AG20443 (cell line): ENCODE measurements around the gene CTNND2.
"Not testable (repeated sequence)": the region's sequence is repeated elsewhere in the genome, so short reads cannot be mapped to it uniquely, and the experiment has no call there.

ENCODE experiments used
- DNase-seq: peaks from one replicate; pipeline ENCODE4 v3.0.0; 2012; ENCODE audit warnings: low spot score, mixed read lengths

CTNND2 gene

DNA sequence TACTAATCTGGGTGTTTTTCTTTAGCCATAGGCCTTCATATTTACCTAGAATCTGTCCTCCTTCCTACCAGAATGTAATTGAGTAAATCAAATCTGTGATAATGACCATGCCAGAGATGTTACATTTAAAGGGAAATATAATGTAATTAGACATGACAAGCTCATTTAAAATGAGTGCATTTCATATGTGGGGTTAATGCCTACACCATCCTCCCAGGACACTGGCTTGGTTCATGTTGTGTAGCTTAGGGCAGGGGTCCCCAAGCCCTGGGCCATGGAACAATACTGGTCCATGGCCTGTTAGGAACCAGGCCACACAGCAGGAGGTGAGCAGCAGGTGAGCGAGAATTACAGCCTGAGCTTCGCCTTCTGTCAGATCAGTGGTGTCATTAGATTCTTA lies 866.3 kb downstream of the CTNND2 start:
- DNase-seq = no peak

DNA sequence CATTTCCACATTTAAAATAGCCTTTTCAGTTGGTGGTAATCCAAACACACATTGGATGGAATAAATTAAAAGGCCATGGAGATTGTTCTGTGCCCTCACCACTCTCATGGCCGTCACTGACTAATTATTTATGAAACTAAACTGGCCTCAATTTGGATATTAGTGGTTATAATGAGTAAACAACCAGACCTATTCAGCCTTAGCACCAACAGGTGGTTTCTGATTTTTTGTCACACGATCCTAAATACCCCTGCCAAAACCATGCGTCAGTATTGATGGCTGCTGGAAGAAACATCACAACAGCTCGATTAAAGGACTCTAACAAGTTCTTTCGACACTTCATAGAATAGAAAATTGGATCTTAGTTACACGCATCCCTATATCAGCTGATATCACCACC lies 867.2 kb downstream of the CTNND2 start:
- DNase-seq = no peak

DNA sequence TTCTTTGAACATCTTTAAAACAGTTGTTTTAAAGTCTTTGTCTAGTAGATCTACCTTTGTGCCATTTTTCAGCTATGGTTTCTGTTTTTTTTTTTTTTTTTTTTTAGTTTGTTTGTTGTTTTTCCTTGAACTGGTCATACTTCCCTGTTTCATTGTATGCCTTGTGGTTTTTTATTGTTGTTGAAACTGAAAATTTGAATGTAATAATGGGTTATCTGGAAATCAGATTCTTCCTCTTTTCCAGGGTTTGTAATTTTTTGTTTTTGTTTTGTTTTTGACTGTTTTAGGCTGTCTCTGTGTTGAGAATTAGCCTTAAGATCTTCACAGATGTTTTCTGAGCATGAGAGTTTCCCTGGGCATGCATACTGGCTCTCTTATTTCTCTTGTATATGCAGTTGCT lies 873.6 kb downstream of the CTNND2 start:
- DNase-seq = no peak

DNA sequence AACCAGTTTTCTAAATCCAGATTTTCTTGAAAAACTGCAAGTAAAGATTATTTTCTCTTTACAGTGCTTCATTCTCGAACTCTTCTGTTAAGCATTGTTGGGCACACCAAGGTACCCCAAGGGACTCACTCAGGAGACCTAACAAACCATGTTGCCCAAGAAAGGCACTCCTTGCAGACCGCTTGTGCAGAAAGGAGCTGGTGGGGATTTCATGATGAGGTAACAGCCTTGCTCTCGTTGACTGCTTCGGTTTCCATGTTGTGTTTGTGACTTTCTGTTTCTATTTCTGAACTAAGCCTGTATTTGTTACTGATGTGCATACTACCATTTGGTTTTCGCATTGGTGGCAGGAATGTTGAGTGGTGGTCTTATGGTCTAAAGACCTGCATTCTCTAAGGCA lies 876.6 kb downstream of the CTNND2 start:
- no peak for DNase-seq

DNA sequence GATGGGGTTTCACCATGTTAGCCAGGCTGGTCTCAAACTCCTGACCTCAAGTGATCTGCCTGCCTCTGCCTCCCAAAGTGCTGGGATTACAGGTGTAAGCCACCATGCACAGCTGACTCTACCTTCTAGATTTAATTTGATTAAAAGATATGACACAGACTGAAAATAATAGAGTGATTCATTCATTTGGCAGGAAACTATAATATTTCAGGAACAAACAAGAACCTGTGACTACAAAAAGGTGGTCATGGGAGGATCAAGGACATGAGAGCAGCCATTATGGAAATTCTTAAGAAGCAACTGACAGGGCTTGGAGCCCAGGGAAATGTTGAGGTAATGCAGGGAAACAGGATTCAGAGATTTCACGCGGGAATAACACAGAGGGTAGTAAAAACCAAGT lies 877.7 kb downstream of the CTNND2 start:
- no peak for DNase-seq

DNA sequence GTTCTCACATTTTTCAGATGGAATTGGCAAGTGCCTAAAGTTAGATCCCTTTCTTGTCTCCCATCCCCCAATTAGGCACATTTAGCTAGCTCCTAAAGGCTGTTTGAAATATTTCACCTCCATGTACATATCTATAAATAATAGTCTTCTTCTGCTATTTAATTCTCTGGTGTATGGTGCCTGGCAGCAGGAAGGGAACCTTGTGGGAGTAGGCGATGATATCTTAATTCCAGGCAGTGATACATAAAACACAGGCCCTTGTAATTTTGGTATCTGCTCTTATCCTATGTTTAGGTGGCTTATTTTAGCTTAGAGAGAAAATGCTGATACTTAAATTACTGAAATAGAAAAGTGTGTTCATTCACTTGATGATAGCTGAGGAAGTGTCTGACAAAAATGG lies 880.3 kb downstream of the CTNND2 start:
- no peak for DNase-seq

DNA sequence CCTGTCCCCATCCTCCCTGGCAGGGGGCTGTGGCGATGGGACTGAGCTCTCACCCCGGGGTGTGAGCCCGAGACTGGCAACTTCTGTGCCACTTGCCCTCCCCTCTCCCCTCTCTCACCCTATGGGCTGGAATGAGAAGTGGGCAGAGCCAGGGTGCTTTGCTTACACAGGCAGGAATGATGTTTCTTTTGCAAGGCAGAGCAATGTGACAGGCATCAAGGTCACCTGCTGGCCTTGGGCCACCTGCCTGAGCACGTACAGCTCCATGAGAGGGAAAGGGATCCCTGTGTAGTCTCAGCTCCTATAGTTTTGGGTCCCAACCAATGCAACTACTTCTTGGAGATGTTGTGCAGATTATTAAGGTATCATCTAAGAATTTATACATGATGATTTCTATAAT lies 890.5 kb downstream of the CTNND2 start:
- no peak for DNase-seq

DNA sequence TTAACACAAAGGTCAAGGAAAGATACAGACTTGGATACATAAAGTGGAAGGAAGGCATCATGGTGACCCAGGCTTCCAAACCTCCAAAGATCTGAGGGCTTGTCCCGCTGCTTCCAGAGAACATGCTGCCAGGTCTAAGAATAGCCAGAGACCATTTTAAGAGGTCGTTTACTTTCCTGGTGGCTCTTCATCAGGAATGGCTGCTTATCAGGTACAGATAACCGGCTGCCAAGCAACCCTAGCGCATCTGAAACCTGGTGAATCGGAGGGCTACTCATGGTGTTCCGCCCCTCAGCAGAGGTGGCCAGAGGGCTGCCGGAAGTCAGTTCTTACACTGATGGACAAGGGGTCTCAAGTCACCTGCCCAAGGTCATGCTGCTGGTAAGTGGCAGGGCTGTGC lies 892.0 kb downstream of the CTNND2 start:
- DNase-seq = no peak

DNA sequence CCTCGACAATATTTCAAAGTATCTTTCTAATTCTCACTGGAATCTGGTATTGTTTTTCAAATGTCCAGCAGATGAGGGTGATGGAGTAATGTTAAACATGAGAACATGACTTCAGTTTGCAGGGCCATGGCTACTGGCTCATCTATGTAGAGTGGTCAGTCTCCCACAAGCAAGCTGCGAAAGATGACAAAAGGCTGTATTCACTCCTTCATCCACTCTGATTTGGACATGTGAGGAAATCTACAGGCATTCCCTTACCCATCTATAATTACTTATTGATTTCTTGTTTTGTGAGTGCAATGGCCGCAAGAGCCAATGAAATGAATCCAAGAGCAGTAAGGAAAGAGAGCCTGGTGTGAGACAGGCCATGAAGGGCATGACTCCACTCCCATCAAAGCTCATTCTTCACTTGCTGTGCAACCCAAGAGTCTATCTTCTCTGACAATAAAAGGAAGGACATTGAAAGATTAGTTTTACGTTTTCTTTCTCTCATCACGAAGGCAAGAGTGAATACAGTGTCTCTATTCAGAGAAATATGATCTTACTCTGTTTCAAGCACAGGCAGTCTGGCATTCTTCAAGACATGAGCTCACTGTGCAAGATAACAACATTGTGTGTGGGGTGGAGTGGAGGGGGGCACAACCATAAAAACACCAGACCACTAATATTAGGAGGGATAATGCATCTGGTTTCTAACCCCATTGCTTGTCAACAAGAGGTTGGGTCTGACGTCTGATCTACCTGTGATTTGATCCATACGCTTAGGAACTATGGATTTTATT lies 893.6 kb downstream of the CTNND2 start:
- no peak for DNase-seq

DNA sequence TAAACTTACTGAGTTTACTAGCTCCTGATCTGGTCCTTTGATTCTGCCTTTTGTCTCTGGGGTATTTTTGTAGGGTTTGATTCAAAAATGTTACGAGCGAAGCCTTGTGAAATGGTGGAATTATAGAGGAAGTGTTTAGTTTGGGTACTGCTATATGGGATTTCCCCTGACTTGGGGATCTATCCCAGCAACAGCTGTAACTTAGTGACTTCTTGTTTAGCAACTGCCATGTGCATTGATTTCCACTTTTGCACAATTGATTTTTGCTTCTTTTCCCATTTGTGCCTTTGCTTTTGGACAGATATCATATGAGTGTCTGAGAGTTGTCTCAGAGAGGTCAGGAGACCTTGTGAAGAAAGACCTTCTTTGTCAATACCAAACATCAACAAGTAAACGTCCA lies 894.7 kb downstream of the CTNND2 start:
- DNase-seq = no peak

DNA sequence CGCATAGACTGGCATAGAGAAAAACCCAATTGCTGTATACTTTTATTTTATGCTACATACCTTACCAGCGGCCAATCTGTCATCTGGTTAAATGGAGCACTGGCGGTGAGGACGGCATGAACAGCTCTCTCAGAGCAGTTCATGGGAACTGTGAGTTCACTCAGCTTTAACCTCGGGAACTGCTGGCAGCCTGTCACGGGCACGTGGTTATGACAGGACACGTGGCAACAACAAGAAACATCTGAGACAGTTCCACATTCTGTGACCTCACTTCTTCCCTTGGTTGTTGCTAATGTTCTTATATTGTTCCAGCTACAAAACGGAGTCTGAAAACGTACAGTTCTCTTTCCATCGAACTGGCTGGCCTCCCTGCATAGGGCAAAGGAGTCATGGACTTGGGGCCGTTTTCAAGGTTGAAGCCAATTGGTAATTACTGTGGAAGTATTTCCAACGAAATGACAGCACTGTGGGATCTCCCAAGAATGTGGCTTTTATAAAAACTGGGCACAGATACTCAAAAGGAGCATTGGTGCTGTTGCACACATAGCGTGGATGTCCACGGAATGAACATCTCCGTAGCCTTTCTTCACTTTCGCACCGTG lies 896.9 kb downstream of the CTNND2 start:
- no peak for DNase-seq

DNA sequence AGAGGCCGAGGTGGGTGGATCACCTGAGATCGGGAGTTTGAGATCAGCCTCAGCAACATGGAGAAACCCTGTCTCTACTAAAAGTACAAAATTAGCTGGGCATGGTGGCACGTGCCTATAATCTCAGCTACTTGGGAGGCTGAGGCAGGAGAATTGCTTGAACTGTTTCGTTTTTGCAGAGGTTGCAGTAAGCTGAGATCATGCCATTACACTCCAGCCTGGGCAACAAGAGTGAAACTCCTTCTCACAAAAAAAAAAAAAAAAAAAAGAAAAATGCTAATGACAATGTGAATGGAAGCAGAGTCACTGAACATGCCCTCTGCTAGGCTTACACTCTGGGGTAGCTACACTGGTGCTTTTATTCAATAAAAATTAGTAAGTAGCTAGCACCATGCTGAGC lies 899.7 kb downstream of the CTNND2 start:
- not testable (repeated sequence) for DNase-seq

DNA sequence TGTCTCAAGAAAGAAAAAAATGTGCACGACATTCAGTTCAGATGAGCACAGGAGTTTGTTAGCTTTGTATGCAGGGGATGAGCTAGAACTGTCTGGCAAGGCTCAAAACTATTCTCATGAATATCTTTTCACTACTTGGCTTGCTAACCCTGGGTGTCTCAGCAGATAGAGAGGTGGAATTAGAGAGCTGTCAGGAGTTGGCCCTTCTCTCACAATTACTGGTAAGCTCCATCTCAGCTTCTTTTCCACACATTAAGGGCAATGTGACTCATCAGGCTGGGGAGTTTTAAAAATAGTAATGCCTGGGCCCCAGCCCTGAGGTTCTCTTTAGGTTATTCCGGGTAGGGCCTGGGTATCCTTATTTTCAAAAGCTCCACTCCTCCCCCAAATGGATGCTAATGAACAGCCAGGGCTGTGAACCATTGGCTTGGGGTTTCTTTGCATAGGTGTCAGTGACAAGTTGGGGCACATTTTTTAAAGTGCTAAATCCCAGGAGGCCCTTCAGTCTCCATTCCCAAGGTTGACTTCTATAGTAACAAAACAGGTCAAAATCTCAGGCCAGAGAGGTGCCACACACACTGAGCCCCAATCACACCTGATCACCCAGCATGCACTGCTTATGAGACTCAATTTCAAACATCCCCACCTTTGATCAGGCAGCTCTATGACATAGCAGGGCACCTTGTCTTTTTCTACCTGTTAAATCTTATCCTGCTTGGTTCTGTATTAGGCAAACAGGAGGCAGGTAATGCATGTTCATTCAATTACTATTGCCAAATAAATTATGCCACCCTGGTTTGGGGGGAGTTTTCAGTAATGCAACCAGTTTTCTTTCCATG lies 903.5 kb downstream of the CTNND2 start:
- no peak for DNase-seq

DNA sequence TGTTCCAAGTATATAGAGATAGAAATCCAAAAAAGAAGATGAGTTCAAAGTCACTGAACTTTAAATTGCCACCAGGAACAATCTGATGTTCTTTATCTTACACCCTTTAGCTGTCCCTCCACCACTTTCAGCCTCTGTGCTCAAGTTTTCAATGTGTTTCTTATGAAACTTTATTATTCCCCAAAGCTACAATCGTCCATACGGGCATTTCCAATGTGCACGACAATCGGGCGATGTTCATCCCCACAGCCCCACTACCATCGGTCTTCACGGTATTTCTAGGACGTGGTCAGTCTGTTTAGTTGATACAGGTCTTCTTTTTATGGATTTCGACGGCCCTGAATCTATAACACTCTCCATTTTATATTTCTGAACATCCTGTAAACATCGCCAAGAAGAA lies 904.5 kb downstream of the CTNND2 start:
- DNase-seq = no peak

DNA sequence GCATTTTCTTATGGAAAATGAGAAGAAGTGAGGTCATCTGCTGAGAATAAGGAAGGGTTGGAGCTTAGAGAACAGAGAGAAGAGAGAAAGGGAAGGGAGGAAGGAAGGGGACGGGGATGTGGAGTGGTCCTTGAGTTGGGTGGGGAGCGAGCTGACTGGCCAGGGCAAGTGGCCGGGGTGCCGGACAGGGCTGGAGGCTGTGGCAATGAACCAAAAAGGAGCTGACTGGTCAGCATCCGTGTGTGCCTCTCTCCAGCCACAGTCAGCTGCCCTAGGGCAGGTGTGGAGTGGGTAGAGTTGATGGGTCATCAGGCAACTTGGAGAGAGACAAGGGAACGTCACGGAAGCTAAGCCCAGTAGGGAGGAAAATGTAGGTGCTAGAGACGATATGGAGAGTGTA lies 908.4 kb downstream of the CTNND2 start:
- no peak for DNase-seq

DNA sequence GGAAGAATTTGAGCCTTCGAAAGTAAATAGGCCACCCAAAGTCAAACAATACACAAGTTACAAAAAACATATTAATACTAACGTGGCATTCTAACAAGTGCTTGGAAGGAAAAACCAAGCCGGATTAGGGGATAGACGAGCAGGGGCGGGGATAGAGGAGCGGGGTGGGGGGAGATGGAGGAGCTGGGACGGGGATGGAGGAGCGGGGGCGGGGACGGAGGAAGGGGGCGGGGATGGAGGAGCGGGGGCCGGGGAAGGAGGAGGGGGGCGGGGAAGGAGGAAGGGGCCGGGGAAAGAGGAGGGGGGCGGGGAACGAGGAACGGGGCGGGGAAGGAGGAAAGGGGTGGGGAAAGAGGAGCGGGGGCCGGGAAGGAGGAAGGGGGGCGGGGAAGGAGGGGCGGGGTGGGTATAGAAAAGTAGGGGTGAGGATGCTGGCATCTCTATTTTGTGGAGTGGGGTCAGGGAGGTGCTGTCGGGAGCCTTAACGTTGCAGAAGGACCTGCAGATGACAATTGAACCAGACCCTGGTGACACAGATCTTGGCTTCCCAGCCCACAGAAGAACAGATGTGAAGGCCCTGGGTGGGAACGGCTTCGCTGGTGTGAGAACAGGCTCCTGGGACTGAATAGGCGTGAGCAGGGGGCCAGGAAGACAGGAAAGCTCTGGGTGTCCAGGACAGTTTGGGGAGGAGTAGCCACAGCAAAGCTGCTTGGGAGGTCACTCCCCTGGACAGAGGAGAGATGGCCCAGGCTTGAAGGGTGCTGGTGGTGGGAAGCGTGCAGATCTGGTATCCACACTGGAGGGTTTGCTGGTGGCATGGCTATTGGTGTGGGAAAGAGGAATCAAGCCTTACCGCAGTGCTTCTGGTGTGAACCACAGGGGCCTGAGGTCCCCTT lies 909.9 kb downstream of the CTNND2 start:
- DNase-seq = no peak

DNA sequence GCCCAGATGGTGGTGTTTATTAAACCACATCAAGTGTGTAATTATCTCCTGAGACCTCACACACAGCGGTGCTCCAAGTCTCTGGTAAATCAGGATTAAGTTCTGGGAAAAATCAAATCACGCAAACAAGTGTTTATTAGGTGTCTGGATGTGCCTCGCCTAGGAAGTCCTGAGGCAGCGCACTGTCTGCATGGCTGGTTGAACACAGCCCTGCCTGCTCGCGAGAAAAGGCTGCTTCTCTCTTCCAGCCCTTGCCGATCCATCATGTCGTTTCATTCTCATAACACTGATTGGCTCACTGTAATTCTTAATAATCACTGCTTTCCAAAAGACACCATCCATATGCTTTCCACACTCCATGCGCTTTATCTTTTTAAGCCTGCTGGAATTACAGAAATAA lies 913.6 kb downstream of the CTNND2 start:
- DNase-seq = no peak

DNA sequence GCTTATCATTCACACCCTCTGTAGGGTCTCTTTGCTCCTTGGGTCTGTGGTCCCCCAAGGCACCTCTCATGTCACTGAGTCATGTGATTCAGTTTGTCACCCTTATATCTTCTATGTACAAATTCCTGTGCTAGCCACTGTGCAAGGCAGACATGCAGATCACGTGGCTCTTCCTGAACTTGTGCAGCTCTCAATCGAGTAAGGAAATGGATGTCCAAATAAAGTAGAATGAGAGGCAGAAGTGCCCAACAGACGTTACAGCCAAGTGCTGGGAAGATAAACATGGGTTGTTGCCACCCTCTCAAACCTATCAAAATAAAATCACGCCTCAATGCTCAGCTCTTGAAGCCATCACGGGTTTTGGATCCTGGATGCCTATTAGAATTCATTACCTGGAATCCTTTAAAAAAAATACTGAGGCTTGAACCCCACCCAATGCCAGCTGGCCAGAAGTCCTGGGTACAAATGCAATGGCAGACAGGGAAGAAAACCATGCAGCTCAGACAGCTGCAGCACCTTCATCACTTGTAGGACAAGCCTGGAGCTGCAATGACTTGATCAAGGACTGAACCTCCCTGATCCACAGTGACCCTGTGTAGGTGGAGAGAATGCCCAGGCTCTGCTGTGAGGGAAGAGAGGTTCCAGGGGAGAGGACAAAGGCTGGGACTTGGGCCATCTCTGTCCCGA lies 914.5 kb downstream of the CTNND2 start:
- DNase-seq = no peak

DNA sequence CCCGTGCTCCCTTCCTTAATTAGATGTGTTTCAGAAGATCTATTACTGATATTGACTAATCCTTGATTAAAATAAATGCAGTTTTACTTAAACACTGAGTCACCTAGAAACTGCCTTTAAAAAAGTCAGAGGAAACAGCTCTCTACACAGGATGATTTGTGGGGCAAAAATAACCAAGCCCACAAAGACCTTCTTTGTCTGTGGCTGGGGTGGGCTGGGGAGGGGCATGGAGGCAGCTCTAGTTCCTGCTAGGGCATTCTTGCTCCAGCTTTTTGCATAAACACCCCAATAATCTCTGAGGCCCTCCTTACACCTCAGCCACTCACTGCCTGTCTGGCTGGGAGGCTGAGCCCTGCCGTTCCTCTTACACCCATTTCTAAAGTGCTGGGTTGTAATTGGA lies 915.6 kb downstream of the CTNND2 start:
- no peak for DNase-seq

DNA sequence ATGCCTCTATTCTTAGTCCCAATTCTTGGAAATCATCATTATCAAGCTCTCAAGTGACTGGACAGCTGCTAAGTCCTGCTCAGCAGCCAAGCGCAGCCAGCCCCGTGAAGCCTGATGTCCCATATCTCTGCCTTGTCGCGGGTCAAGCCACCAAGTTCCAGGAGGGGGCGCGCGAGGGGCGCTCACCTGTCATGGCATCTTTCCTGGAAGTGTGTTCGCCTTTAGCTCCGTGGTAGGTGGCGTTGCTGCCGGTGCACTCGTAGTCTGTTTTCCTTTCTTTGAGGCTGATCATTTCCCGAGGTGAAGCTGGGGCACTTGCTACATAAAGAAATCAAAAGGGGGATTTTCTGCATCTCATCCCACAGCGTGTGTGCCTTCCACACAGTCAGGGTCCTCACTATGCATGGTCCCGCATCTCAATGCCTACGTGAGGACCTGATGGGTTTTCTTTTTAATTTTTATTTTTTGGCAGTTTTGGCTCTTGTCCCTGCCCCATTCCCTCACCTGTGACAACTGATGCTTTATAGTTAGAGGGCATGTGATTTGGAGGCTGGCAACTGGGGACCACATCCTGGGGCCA lies 916.2 kb downstream of the CTNND2 start:
- DNase-seq = peak; percentile 37

DNA sequence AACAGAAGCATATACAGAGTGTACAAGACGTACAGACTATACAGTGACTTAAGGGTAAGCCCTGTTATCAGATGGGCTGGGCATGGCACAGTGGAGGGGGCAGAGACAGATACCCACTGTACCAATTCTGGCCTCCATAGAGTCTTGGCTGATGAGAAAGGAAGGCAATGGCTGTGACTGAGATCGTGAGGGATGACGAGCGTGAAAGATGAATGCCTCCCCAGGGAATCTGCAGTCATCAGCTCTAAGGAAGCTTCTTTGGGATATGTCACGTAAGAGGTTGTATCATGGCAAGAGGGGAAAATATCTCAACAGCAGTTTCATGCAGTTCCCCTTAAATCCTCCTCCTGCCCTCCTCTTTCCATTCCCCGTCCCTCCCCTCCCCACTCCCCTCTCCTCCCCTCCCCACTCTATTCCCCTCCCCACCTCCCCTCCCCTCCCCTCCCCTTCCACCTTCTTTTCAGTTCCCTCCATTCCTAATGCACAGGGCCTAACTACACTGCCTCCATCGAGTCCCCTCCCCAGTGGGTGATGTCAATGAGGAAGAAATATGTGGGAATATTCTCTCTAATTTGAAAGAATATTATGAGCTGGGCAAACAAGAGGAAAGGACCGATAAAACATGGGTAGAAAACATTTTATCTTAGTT lies 916.8 kb downstream of the CTNND2 start:
- no peak for DNase-seq
